ENCODE results near the gene PHOX2B. TPM values are rescaled to one million over a fixed set of nuclear protein-coding genes. Genes with fewer than 3 reads are reported as not detected.

PHOX2B gene
- total RNA-seq, 5 donors from 2014 or later (not counting 1 experiment from before 2014, with no cell fraction given): not detected

DNA sequence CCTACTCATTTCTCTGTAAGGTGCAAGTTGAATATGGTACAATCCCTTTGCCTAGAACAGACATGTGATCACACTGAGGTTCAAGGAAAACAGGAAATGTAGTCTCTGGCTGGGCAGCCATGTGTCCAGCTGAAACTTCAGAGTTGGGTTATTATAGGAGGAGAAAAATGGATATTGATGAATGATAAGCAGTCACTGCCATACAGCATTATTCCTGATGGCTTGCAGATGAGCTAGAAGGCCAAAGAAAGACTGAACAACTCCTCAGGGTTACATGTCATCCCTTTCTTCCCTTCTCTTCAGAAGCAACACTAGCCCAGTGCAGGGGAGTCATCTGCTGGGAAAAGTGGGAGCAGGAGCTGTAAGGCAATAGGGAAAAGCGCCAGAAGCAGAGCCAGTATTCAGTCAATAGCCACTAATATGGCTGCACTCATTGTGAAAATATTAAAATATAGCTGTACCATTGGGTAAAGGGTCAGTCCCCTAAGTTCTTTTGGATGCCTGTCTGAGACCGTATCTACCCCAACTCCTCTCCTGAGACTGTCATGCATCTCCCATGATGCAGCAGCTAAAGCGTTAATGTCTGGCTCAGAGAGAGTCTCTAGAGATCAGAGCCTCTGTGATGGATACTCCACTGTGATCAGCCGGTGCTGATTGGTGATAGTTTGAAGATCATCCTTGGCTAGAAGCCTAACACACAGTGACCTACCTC, 20.5 kb downstream of the PHOX2B start:
- no peak overlapping the region for H3K4me3 Mint-ChIP-seq
- H3K27me3 Mint-ChIP-seq: peaks cover 9 to 14% of the 10 kb centered on the region in 2 donors
- no peaks in the 10 kb centered on the region for H3K4me1 Mint-ChIP-seq
- DNase-seq (no peak), ATAC-seq (replicated peaks in 1 of 4) (no peak)
- CTCF ChIA-PET: no interaction called here
- H3K9me3 Mint-ChIP-seq: peaks cover 8 to 13% (median 13%) of the 10 kb centered on the region in 3 donors
- no peaks in the 10 kb centered on the region for H3K36me3 Mint-ChIP-seq
- Histone ChIP-seq H3K4me1 (ENCODE audit: control insufficient read depth in 1 of 2, extremely low read depth in 1 of 2, insufficient read depth in 2 of 2, low read length in 2 of 2) (no peaks in the 10 kb centered on the region), H3K36me3 (ENCODE audit: control insufficient read depth in 2 of 2, extremely low read depth in 1 of 2, insufficient read depth in 1 of 2, low read length in 1 of 2) (no peaks in the 10 kb centered on the region), H3K27ac (ENCODE audit: low read length) (no peak overlapping the region), H3K27me3 (replicated peaks in 1 of 2; ENCODE audit: control insufficient read depth in 2 of 2, extremely low read depth in 1 of 2, insufficient read depth in 2 of 2, low read length in 1 of 2) (peaks cover 0 to 5% of the 10 kb centered on the region in 2 experiments), H3K9me3 (no peaks in the 10 kb centered on the region), H3K4me3 (ENCODE audit: control insufficient read depth in 1 of 2, extremely low read depth in 1 of 2, low read length in 1 of 2) (no peak overlapping the region)
- POLR2A ChIA-PET: no interaction called here
- no peak overlapping the region for H3K27ac Mint-ChIP-seq
- no CpG with 5 or more reads among the region's 4 CpGs for WGBS (ENCODE audit: insufficient coverage)

DNA sequence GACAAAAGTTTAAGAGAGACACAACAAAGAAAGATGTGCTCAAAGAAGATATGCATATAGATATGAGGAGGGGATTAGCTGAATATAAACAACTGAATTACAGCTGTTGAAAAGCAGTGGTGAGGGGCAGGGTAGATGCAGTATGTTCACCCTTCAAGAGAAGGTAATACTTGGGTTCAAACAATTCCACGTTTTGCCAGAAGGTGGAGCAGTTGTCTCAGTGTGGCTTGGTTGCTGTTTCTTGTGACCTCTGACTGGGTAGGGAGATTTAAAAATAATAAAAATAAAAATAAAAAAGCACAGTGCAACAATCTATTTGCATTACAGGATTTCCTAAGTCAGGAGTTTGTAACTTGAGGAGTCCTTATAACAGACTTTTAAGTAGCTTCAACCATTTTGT, 23.3 kb downstream of the PHOX2B start:
- ATAC-seq (replicated peaks in 1 of 4) (no peak), DNase-seq (no peak)
- Histone ChIP-seq H3K4me3 (ENCODE audit: control insufficient read depth in 1 of 2, extremely low read depth in 1 of 2, low read length in 1 of 2) (no peak overlapping the region), H3K9me3 (no peaks in the 10 kb centered on the region), H3K36me3 (ENCODE audit: control insufficient read depth in 2 of 2, extremely low read depth in 1 of 2, insufficient read depth in 1 of 2, low read length in 1 of 2) (no peaks in the 10 kb centered on the region), H3K27me3 (replicated peaks in 1 of 2; ENCODE audit: control insufficient read depth in 2 of 2, extremely low read depth in 1 of 2, insufficient read depth in 2 of 2, low read length in 1 of 2) (peaks cover 0 to 2% of the 10 kb centered on the region in 2 experiments), H3K27ac (ENCODE audit: low read length) (no peak overlapping the region), H3K4me1 (ENCODE audit: control insufficient read depth in 1 of 2, extremely low read depth in 1 of 2, insufficient read depth in 2 of 2, low read length in 2 of 2) (no peaks in the 10 kb centered on the region)
- ChIA-PET POLR2A (no interaction called here), CTCF (no interaction called here)
- H3K4me3 Mint-ChIP-seq: no peak overlapping the region
- WGBS (ENCODE audit: insufficient coverage): no CpG with 5 or more reads among the region's 1 CpG
- H3K36me3 Mint-ChIP-seq: no peaks in the 10 kb centered on the region
- H3K9me3 Mint-ChIP-seq: peaks cover 8 to 13% (median 13%) of the 10 kb centered on the region in 3 donors
- H3K27me3 Mint-ChIP-seq: peaks cover 4 to 13% of the 10 kb centered on the region in 2 donors
- H3K4me1 Mint-ChIP-seq: no peaks in the 10 kb centered on the region
- no peak overlapping the region for H3K27ac Mint-ChIP-seq

DNA sequence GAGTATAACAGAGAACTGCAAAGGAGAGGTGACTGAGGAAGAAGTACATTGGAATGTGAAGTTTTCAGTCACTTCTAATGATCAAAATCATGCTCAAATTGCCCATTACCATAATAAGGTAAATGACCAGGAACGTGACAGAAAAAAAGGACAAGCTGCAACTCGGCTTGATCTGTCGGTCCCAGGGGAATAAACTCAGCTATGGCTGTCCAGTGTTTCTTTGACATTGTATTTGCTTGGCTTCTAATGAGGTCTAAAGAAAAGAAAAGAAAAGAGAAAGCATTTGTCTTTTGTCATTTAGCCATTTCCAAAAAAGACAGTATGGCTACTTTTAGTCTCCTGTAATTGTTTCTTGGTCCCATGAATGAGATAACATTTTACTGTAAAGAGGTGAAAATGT, 25.2 kb downstream of the PHOX2B start:
- Mint-ChIP-seq H3K27me3 (peaks cover 0 to 9% of the 10 kb centered on the region in 2 donors), H3K9me3 (peaks cover 8 to 18% (median 13%) of the 10 kb centered on the region in 3 donors), H3K4me1 (no peaks in the 10 kb centered on the region), H3K4me3 (no peak overlapping the region), H3K27ac (no peak overlapping the region), H3K36me3 (no peaks in the 10 kb centered on the region)
- Histone ChIP-seq H3K4me1 (ENCODE audit: control insufficient read depth in 1 of 2, extremely low read depth in 1 of 2, insufficient read depth in 2 of 2, low read length in 2 of 2) (no peaks in the 10 kb centered on the region), H3K9me3 (no peaks in the 10 kb centered on the region), H3K27me3 (replicated peaks in 1 of 2; ENCODE audit: control insufficient read depth in 2 of 2, extremely low read depth in 1 of 2, insufficient read depth in 2 of 2, low read length in 1 of 2) (peaks cover 0 to 2% of the 10 kb centered on the region in 2 experiments), H3K27ac (ENCODE audit: low read length) (no peak overlapping the region), H3K36me3 (ENCODE audit: control insufficient read depth in 2 of 2, extremely low read depth in 1 of 2, insufficient read depth in 1 of 2, low read length in 1 of 2) (no peaks in the 10 kb centered on the region), H3K4me3 (ENCODE audit: control insufficient read depth in 1 of 2, extremely low read depth in 1 of 2, low read length in 1 of 2) (no peak overlapping the region)
- CTCF ChIA-PET: no interaction called here
- 60% methylated on average over 1 of the region's 3 CpGs for WGBS (ENCODE audit: insufficient coverage)
- ATAC-seq (replicated peaks in 1 of 4) (no peak), DNase-seq (no peak)
- POLR2A ChIA-PET: no interaction called here

DNA sequence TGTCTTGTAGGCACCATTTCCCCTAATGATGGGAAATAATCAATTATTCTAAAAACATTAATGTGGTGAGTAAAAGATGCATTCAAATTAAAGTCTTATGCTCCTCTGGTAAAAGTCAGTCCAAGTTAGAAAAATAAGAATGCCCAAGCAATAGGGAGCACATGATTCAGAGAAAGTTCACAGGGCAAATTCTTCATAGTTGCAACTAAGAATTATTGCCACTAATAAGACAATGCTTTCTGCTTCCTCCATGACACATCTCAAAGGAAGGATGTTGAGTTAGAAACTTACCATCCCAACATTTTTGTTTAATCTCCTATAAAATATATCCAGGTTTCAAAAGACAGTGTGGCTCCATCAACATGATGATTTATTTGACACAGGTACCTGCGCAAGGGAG, 26.3 kb downstream of the PHOX2B start:
- WGBS (ENCODE audit: insufficient coverage): 100% methylated on average over 1 of the region's 1 CpG
- Histone ChIP-seq H3K27ac (ENCODE audit: low read length) (no peak overlapping the region), H3K9me3 (no peaks in the 10 kb centered on the region), H3K27me3 (replicated peaks in 1 of 2; ENCODE audit: control insufficient read depth in 2 of 2, extremely low read depth in 1 of 2, insufficient read depth in 2 of 2, low read length in 1 of 2) (no peaks in the 10 kb centered on the region), H3K36me3 (ENCODE audit: control insufficient read depth in 2 of 2, extremely low read depth in 1 of 2, insufficient read depth in 1 of 2, low read length in 1 of 2) (no peaks in the 10 kb centered on the region), H3K4me1 (ENCODE audit: control insufficient read depth in 1 of 2, extremely low read depth in 1 of 2, insufficient read depth in 2 of 2, low read length in 2 of 2) (no peaks in the 10 kb centered on the region), H3K4me3 (ENCODE audit: control insufficient read depth in 1 of 2, extremely low read depth in 1 of 2, low read length in 1 of 2) (no peak overlapping the region)
- H3K4me1 Mint-ChIP-seq: no peaks in the 10 kb centered on the region
- ChIA-PET POLR2A (no interaction called here), CTCF (no interaction called here)
- peaks cover 0 to 9% of the 10 kb centered on the region in 2 donors for H3K27me3 Mint-ChIP-seq
- peaks cover 8 to 18% (median 13%) of the 10 kb centered on the region in 3 donors for H3K9me3 Mint-ChIP-seq
- H3K27ac Mint-ChIP-seq: no peak overlapping the region
- no peak overlapping the region for H3K4me3 Mint-ChIP-seq
- no peak for ATAC-seq (replicated peaks in 1 of 4)
- no peak for DNase-seq
- H3K36me3 Mint-ChIP-seq: no peaks in the 10 kb centered on the region

DNA sequence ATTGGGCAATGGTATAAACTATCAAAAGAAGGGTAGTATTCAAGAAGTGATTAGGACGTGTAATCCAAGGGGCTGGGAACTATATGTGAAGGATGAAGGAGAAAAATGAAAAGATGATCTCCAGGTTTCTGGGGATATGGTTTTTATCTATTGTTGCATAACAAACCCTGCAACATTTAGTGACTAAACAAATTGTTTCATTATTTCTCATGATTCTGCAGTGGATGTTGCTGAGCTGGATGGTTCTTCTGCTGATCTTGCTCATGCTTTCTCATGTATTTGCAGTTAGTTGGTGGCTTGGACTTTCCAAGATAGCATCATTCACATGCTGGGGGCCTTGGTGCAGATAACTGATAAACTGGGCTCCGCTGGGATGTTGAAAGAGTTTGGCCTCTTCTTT, 29.1 kb downstream of the PHOX2B start:
- ATAC-seq (replicated peaks in 1 of 4): no peak
- Histone ChIP-seq H3K27me3 (replicated peaks in 1 of 2; ENCODE audit: control insufficient read depth in 2 of 2, extremely low read depth in 1 of 2, insufficient read depth in 2 of 2, low read length in 1 of 2) (no peaks in the 10 kb centered on the region), H3K27ac (ENCODE audit: low read length) (no peak overlapping the region), H3K4me3 (ENCODE audit: control insufficient read depth in 1 of 2, extremely low read depth in 1 of 2, low read length in 1 of 2) (no peak overlapping the region), H3K9me3 (no peaks in the 10 kb centered on the region), H3K4me1 (ENCODE audit: control insufficient read depth in 1 of 2, extremely low read depth in 1 of 2, insufficient read depth in 2 of 2, low read length in 2 of 2) (no peaks in the 10 kb centered on the region), H3K36me3 (ENCODE audit: control insufficient read depth in 2 of 2, extremely low read depth in 1 of 2, insufficient read depth in 1 of 2, low read length in 1 of 2) (no peaks in the 10 kb centered on the region)
- Mint-ChIP-seq H3K36me3 (no peaks in the 10 kb centered on the region), H3K4me1 (no peaks in the 10 kb centered on the region), H3K27ac (no peak overlapping the region), H3K4me3 (no peak overlapping the region), H3K9me3 (peaks cover 0 to 6% (median 0%) of the 10 kb centered on the region in 3 donors), H3K27me3 (peaks cover 4 to 9% of the 10 kb centered on the region in 2 donors)
- no peak for DNase-seq
- ChIA-PET CTCF (no interaction called here), POLR2A (no interaction called here)
- WGBS (ENCODE audit: insufficient coverage): 60% methylated on average over 1 of the region's 2 CpGs

DNA sequence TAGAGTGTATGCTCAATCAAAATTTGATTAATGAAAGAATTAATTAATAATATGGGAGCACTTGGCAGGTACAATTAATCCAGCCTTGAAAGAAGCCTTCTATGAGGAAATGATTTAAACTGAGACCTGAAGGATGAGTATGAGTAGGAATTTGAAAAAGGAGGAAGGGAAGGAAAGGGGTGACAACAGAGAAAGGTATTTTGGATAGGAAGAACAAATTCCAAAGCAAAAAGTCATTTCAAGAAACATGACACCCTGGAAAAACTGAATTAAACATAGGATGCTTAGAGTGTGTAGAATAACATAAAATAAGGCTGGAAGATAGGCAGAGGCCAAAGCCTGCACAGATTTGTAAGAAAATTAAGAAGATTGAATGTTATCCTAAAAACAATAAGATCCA, 29.6 kb downstream of the PHOX2B start:
- CTCF ChIA-PET: no interaction called here
- H3K27ac ChIP-seq (ENCODE audit: low read length): no peak overlapping the region
- peaks cover 0 to 6% (median 0%) of the 10 kb centered on the region in 3 donors for H3K9me3 Mint-ChIP-seq

DNA sequence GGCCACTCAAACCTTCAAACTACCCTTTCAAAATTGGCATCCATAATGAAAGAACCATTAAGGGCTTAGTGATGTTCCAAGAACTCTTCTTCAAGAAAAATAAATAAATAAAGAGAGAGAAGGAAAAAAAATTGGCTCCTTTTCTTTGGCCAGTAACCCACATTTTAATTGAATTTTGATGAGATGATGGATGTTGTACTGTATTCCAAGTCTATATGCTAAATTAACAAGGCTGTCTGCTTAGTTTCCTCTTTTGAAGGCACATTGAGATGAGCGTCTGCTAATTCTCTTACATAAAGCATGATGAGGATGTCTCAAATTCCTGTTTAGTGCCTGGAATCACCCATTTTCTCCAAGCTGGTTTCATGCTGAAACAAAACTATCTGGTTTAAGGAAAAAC, 33.4 kb downstream of the PHOX2B start:
- no peaks in the 10 kb centered on the region for H3K27me3 ChIP-seq (replicated peaks in 1 of 2; ENCODE audit: control insufficient read depth in 2 of 2, extremely low read depth in 1 of 2, insufficient read depth in 2 of 2, low read length in 1 of 2)
- POLR2A ChIA-PET: no interaction called here
- no peak overlapping the region for H3K27ac ChIP-seq (ENCODE audit: low read length)
- Mint-ChIP-seq H3K36me3 (no peaks in the 10 kb centered on the region), H3K4me1 (no peaks in the 10 kb centered on the region), H3K9me3 (peaks cover 2 to 9% (median 7%) of the 10 kb centered on the region in 3 donors), H3K27ac (no peak overlapping the region), H3K27me3 (peaks cover 5 to 7% of the 10 kb centered on the region in 2 donors), H3K4me3 (no peak overlapping the region)
- DNase-seq (no peak), ATAC-seq (replicated peaks in 1 of 4) (no peak)
- H3K36me3 ChIP-seq (ENCODE audit: control insufficient read depth in 2 of 2, extremely low read depth in 1 of 2, insufficient read depth in 1 of 2, low read length in 1 of 2): no peaks in the 10 kb centered on the region
- WGBS (ENCODE audit: insufficient coverage): no CpG with 5 or more reads among the region's 1 CpG
- H3K4me1 ChIP-seq (ENCODE audit: control insufficient read depth in 1 of 2, extremely low read depth in 1 of 2, insufficient read depth in 2 of 2, low read length in 2 of 2): no peaks in the 10 kb centered on the region
- H3K9me3 ChIP-seq: no peaks in the 10 kb centered on the region
- CTCF ChIA-PET: no interaction called here
- no peak overlapping the region for H3K4me3 ChIP-seq (ENCODE audit: control insufficient read depth in 1 of 2, extremely low read depth in 1 of 2, low read length in 1 of 2)

More for the DNA sequence above, 29.6 kb downstream of the PHOX2B start:
- Mint-ChIP-seq H3K27me3 (peaks cover 4 to 9% of the 10 kb centered on the region in 2 donors), H3K4me1 (no peaks in the 10 kb centered on the region), H3K36me3 (no peaks in the 10 kb centered on the region), H3K27ac (no peak overlapping the region), H3K4me3 (no peak overlapping the region)
- no peak overlapping the region for H3K4me3 ChIP-seq (ENCODE audit: control insufficient read depth in 1 of 2, extremely low read depth in 1 of 2, low read length in 1 of 2)
- DNase-seq: no peak
- H3K27me3 ChIP-seq (replicated peaks in 1 of 2; ENCODE audit: control insufficient read depth in 2 of 2, extremely low read depth in 1 of 2, insufficient read depth in 2 of 2, low read length in 1 of 2): no peaks in the 10 kb centered on the region
- H3K4me1 ChIP-seq (ENCODE audit: control insufficient read depth in 1 of 2, extremely low read depth in 1 of 2, insufficient read depth in 2 of 2, low read length in 2 of 2): no peaks in the 10 kb centered on the region
- no peaks in the 10 kb centered on the region for H3K36me3 ChIP-seq (ENCODE audit: control insufficient read depth in 2 of 2, extremely low read depth in 1 of 2, insufficient read depth in 1 of 2, low read length in 1 of 2)
- no peaks in the 10 kb centered on the region for H3K9me3 ChIP-seq
- no peak for ATAC-seq (replicated peaks in 1 of 4)
- POLR2A ChIA-PET: no interaction called here
